GM12872 (cell line): ENCODE measurements around the gene C19orf25.

Source experiments
- TF ChIP-seq, protein P1 (sequence below): IDR thresholded peaks from 3 replicates; pipeline ENCODE4 v1.5.1; 2011; ENCODE audit warnings: low read depth, mild to moderate bottlenecking, low read length, moderate library complexity; ENCODE audit not compliant: insufficient read depth

Gene C19orf25

DNA sequence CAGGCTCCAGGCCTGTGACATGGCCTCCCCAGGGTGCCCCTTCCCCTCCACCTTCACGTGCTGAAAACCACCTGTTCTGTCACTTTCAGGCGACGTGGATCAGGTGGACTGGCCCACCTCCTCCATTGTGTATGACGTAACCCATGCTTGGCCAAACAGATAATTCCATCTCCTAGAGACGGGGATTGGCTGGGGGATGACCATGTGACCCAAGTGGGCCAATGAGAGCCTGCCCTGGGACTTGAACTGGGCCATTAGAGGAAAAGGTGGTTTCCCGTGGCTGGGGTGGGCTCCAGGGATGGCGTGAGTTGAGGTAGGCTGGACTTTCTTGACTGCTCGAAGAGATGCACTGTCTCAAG lies 37.4 kb upstream of the C19orf25 start:
- TF ChIP-seq, protein P1, sequence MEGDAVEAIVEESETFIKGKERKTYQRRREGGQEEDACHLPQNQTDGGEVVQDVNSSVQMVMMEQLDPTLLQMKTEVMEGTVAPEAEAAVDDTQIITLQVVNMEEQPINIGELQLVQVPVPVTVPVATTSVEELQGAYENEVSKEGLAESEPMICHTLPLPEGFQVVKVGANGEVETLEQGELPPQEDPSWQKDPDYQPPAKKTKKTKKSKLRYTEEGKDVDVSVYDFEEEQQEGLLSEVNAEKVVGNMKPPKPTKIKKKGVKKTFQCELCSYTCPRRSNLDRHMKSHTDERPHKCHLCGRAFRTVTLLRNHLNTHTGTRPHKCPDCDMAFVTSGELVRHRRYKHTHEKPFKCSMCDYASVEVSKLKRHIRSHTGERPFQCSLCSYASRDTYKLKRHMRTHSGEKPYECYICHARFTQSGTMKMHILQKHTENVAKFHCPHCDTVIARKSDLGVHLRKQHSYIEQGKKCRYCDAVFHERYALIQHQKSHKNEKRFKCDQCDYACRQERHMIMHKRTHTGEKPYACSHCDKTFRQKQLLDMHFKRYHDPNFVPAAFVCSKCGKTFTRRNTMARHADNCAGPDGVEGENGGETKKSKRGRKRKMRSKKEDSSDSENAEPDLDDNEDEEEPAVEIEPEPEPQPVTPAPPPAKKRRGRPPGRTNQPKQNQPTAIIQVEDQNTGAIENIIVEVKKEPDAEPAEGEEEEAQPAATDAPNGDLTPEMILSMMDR: no peak

DNA sequence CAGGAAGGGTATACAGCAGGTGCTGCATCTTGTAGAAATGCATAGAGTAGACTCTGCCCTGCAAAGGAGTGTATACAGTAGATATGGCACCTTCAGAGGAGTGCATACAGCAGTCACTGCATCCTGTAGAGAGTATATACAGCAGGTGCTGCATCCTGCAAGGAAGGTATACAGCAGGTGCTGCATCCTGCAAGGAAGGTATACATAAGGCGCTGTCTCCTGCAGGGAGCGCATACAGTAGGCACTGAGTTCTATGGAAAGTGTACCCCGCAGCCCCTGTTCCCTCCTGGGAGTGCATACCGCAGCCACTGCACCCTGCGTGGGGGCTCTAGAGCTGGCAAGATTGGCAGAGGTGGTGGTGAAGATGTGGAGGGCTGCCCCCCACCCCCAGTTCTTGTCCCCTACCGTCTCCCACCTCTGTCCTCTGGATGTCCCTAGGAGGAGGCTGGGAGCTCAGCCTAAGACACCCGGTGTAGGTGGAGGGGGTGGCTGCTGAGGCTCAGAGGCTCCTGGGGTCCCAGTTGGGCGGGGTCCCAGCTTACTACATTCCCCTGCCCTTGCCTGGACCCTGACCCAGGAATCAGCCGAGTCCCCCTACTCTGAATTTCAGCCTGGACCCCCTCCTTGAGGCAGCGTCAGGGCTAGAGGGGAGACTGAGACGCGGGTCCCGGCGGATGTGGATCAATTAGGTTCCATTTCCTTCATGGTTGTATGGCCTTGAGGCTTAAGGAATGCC lies 36.1 kb upstream of the C19orf25 start:
- TF ChIP-seq, protein P1: no peak

DNA sequence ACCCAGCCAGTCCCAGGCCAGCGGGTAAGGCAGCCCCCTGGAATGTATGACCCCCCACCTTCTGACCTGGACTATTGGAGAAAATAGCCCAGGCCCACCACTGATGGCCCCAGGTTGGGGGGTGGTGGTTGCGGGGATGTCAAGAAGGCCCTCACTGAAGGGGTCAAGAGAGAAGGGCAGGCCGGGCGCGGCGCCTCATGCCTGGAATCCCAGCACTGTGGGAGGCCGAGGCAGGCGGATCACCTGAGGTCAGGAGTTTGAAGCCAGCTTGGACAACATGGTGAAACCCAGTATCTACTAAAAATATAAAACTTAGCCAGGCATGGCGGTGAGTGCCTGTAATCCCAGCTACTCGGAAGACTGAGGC lies 35.3 kb upstream of the C19orf25 start:
- TF ChIP-seq, protein P1: no peak

DNA sequence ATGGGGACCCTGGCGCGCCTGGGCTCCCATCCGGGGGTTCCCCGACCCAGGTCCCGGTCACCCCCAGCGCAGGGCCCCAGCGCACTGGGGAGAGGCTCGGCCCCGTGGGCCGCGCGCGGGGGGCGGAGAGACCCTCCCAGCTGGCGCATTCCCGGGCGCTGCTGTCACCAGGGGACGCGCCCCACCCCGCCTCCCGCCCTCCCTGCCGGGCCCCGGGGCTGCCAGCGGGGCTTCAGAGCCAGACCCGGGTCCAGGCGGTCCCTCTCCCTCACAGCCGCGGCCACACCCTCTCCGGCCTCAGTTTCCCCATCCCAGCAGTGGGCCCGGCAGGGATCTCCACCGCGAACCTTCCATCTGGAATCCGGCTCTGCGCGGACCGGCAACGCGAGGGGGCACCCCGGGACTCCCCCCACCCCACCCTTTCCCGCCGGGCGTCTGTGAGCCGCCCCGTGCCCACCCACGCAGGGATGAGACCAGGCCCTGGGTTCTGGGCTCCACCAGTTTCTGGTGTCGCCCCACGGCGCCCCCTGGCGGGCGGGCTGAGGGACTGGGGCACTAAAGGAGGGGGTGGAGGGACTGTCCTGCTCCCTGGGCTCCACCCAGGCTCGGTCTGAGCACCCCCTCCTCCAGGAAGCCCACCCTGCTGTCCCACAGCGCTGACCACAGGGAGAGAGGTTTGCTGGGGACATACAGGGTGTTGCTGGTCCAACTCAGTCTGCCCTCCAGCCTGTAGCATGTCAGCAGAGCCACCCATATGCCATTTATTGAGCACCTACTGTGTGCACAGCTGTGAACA lies 34.7 kb upstream of the C19orf25 start:
- TF ChIP-seq, protein P1: peak; percentile 60

DNA sequence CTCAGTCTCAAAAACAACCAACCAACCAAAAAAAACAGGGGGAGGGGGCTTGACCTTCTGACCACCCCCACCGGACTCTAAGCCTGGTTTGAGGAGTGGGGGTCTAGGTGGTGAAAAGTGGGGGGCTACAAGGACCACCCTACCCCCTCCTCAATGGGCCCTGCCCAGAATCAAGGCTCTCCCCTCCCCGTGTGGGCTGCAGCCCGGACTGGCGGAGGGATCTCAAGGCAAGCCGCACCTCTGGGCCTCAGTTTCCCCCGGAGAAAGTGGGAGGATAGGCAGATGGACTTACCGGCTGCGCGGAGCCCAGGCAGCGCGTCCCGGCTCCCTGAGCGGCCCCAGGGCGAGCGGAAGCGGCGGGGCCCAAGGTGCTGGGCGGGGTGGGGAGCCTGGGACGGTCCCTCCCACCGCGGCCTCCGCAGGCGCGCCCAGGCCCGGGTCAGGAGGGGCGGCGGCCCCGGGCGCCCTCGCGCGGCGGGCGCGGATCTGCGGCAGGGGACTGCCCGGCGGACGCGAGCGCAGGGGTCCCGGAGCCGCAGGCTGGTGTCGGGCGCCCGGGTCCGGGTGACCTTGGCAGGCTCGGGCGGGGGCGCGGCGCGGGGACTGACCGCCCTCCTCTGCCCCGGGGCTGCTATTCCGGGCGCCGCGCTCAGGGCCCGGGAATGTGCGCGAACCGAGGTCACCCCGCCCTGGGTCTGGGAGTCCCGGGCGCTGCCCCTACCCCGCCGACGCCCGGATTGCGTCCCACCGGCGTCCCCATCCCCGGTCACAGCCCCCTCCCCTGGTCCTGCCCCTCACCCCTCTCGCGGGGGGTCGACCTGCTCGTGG lies 33.9 kb upstream of the C19orf25 start, which contains the start of gene ADAMTSL5:
TSS of gene ADAMTSL5 (minus strand) at position 349 of the 828 bp plus-strand sequence. CDS start 2,076 bp downstream, outside the sequence.
- TF ChIP-seq, protein P1: no peak

DNA sequence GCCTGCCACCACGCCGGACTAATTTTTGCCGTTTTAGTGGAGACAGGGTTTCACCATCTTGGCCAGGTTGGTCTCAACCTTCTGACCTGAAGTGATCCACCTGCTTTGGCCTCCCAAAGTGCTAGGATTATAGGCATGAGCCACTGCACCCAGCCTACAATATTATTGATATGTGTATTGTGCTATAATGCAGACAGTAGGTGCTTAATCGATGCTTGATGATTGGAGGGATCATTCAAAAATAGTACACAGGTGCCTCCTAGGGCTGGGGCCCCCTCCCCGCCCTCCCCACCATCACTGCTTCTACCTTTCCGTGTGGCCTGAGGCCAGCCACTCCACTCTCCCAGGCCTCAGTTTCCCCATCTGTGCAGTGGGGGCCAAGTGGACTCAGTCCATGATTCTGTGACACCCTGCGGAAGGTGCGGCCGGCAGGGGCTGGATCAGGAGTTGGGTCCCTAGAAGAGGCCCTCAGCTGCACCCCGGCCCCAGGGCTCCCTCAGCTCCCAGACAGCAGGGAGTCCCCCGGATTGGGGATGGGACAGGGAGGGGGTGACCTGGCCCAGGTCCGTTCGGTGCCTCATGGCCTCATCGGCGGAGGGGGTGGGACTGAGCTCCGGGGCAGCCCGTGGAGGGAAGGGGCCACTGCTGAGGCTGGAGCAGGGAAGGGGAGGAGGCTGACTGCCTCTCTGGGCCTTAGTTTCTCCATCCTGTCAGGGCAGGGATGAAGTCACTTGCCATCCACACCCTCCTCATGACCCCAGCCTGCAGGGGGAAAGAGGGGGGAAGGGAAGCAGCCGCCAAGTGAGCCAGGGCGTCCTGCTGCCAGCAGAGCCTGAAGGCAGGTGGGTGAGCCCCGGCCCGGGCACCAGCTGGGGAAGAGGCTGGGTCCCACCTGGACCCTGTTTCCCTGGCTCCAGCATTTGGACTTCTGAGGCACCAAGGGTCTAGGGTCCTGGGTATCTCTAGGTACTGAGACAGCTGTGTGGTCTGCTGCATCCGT lies 32.6 kb upstream of the C19orf25 start:
- TF ChIP-seq, protein P1: no peak
